Measurements from ENCODE around the gene RAB4A.

Gene RAB4A

DNA sequence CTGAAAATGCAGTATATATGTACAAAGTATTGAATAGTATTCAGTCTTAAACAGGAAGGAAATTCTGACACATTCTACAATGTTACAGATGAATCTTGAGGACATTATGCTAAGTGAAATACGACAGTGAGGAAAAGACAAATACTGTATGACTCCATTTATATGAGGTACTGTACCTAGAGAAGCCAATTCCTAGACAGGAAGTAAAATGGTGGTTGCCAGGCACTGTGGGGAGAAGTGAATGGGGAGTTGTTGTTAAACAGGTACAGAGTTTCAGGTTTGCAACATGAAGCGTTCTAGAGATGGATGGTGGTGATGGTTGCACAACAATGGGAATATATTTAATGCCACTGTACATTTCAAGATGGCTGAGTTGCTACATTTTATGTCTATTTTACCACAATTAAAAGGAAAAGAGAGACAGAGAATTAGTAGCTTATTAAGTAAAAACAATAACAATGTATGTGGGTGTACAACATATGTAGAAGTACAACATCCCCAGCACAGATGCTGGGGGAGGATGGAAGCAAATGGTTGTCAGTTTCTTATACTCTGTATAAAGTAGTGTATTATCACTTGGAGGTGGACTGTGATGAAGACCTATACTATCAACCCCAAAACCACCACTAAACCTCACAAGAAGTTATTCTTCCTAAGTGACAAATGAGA lies 3.9 kb upstream of the RAB4A start:
- FAIRE-seq, result no peak
- TF ChIP-seq SPI1 (IDR thresholded peaks at IDR 0.05; ENCODE audit: low read depth, low read length), result no peak
- no peak for TF ChIP-seq POU2F2 (IDR thresholded peaks at IDR 0.05; ENCODE audit: low read depth, low read length)
- TF ChIP-seq POLR2A (IDR thresholded peaks at IDR 0.05; ENCODE audit: low read depth, low read length), result no peak
- TF ChIP-seq PAX5 (IDR thresholded peaks at IDR 0.05; ENCODE audit: insufficient read depth, low read length, severe bottlenecking), result no peak
- no peak for TF ChIP-seq POLR2AphosphoS5 (IDR thresholded peaks at IDR 0.05; ENCODE audit: low read depth, low read length)
- no peak for TF ChIP-seq TAF1 (IDR thresholded peaks at IDR 0.05; ENCODE audit: low read depth, low read length)
- no peak for DNase-seq (ENCODE audit: insufficient read length, low spot score)

DNA sequence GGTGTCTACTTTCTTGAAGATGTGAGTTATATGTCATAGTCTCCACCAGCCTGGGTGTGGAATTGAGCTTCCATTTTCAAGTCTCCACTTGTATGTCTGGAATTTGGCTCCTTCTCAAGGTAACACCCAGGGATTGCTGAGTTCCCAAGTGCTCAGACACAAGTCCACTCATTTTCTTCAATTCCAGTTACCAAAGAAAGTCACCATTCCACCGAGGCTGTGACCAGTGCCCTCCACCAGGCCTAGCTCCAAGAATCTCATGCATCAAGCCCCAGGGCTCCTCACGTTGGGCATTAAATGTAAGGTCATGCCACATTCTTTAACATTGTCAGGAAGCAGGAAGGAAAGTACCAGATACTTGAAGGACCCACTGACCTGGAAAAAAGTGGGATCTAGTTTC lies 2.4 kb upstream of the RAB4A start:
- no peak for DNase-seq (ENCODE audit: insufficient read length, low spot score)
- TF ChIP-seq POLR2A (IDR thresholded peaks at IDR 0.05; ENCODE audit: low read depth, low read length), result no peak
- TF ChIP-seq POU2F2 (IDR thresholded peaks at IDR 0.05; ENCODE audit: low read depth, low read length), result no peak
- TF ChIP-seq SPI1 (IDR thresholded peaks at IDR 0.05; ENCODE audit: low read depth, low read length), result no peak
- TF ChIP-seq PAX5 (IDR thresholded peaks at IDR 0.05; ENCODE audit: insufficient read depth, low read length, severe bottlenecking), result no peak
- no peak for TF ChIP-seq POLR2AphosphoS5 (IDR thresholded peaks at IDR 0.05; ENCODE audit: low read depth, low read length)
- no peak for TF ChIP-seq TAF1 (IDR thresholded peaks at IDR 0.05; ENCODE audit: low read depth, low read length)
- FAIRE-seq, result no peak

DNA sequence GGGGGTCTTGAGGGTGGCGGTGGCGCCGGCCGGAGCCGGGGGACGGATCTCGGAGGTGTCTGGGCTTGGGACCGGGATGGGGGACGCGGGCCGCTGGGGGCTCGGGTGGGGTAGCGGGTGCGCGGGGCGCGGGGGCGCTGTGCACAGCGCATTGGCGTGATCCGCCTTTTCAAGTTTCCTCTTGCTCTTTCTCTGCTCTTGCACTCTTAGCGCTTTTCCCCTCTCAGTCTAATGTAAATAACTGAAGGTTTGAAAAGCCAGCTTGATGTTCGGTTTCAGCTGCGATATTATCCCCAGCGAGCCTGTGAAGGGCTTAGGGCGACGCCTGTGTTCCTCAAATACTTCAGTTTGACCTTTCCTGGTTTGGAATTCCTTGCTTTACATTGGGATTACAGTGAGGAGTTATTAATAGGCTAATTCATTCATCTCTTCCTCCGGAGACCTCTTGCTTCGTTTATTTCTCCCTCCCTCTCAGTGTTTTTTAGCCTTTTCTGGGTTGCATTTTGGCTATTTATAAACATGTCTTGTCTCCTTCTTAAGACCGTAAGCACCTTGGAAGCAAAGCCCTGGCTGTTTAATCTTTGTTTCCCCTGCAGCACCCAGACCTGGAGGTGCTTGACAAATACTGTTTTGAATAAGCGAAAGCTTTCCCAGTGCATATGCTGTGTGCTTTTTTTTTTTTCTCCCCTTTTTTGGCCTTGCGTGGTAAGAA lies 693 bp downstream of the RAB4A start:
- no peak for FAIRE-seq
- no peak for TF ChIP-seq TAF1 (IDR thresholded peaks at IDR 0.05; ENCODE audit: low read depth, low read length)
- DNase-seq (ENCODE audit: insufficient read length, low spot score), result no peak

DNA sequence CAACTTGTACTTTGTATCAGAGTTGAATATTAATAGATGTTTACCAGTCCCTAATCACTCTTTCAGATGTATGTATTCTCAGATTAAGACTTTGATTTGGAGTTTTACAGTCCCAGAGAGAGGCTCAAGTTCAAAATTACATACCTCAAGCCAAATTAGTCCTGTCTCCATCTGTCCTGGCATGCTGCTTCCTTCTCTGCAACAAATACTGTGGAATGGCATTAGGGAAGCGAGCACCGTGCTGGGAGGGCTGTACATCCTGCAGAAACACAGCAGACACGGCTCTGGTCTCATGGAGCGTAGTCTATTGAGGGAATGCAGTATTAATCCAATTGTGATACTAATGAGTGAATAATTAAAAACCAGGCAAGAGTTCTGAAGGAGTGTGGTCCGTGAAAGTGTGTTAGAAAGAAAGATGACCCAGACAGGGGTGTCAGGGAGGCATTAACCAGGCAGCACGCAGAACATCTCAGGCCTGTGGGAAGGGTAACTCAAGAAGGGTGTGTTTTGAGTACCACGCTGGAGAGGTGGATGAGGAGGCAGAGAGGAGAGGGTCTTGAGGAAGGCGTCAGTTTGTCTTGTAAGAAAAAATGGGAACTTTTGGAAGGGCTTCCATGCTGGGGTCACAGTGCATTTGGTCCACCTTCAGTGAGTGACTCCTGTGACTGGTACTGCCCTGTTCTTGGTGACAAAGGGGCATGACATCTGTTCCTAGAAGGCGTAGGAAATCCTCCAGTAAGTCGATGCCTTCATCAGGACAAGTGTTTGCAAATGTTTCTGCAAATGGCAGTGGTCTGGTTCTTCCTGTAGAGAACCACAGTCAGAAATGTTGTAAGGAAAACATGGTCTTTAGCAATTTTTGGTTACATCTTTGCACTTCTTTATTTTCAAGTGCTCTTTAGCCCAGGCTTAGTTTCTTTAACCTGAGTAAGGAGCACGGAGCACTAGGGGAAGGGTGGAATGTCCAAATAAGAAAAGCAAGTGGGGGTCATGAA lies 1.6 kb downstream of the RAB4A start:
- DNase-seq (ENCODE audit: insufficient read length, low spot score) (no peak), FAIRE-seq (no peak)
- TF ChIP-seq POU2F2 (IDR thresholded peaks at IDR 0.05; ENCODE audit: low read depth, low read length), result no peak
- TF ChIP-seq SPI1 (IDR thresholded peaks at IDR 0.05; ENCODE audit: low read depth, low read length), result no peak
- no peak for TF ChIP-seq POLR2A (IDR thresholded peaks at IDR 0.05; ENCODE audit: low read depth, low read length)
- no peak for TF ChIP-seq TAF1 (IDR thresholded peaks at IDR 0.05; ENCODE audit: low read depth, low read length)
- no peak for TF ChIP-seq PAX5 (IDR thresholded peaks at IDR 0.05; ENCODE audit: insufficient read depth, low read length, severe bottlenecking)
- no peak for TF ChIP-seq POLR2AphosphoS5 (IDR thresholded peaks at IDR 0.05; ENCODE audit: low read depth, low read length)

DNA sequence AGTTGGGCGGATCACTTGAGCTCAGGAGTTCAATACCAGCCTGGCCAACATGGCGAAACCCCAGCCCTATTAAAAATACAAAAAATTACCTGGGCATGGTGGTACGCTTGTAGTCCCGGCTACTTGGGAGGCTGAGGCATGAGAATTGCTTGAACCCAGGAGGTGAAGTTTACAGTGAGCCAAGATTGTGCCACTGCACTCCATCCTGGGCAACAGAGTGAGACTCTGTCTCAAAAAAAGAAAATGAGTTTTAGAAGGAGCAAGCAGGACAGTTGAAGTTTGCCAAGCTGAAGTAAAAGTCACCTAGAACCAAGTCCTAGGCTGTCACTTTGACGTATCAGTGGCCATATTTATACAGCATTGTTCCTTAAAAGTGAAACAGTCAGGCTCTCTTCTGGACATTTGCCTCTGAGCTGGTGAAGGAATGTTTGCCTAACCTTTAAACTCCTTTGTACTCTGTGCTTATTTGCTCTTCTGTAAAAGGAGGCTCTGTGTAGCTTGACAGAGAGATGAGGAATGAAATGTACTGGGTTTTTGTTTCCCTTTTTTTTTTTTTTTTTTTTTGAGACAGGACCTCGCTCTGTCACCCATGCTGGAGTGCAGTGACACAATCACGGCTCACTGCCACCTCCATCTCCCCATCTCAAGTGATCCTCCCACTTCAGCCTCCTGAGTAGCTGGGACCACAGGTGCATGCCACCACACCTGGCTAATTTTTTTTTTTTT lies 2.8 kb downstream of the RAB4A start:
- no peak for FAIRE-seq
- DNase-seq (ENCODE audit: insufficient read length, low spot score), result no peak
- no peak for TF ChIP-seq POLR2AphosphoS5 (IDR thresholded peaks at IDR 0.05; ENCODE audit: low read depth, low read length)
- no peak for TF ChIP-seq TAF1 (IDR thresholded peaks at IDR 0.05; ENCODE audit: low read depth, low read length)
- TF ChIP-seq SPI1 (IDR thresholded peaks at IDR 0.05; ENCODE audit: low read depth, low read length), result no peak
- TF ChIP-seq PAX5 (IDR thresholded peaks at IDR 0.05; ENCODE audit: insufficient read depth, low read length, severe bottlenecking), result no peak
- no peak for TF ChIP-seq POU2F2 (IDR thresholded peaks at IDR 0.05; ENCODE audit: low read depth, low read length)
- no peak for TF ChIP-seq POLR2A (IDR thresholded peaks at IDR 0.05; ENCODE audit: low read depth, low read length)

DNA sequence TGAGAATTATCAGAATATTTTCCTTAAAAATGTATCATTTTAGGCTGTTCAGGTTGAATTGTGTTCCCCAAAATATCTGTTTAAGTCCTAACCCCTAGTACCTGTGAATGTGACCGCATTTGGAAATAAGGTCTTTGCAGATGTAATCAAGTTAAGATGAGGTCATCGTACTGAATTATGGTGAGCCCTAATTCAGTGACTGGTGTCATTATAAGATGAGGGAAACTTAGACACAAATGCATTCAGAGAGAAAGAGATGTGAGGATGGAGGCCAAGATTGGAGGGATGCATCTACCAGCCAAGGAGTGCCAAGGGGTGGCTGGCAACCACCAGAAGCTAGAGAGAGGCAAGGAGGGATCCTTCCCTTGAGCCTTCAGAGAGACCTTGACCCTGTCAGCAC lies 4.1 kb downstream of the RAB4A start:
- TF ChIP-seq PAX5 (IDR thresholded peaks at IDR 0.05; ENCODE audit: insufficient read depth, low read length, severe bottlenecking) (no peak), POLR2AphosphoS5 (IDR thresholded peaks at IDR 0.05; ENCODE audit: low read depth, low read length) (no peak), POU2F2 (IDR thresholded peaks at IDR 0.05; ENCODE audit: low read depth, low read length) (no peak), POLR2A (IDR thresholded peaks at IDR 0.05; ENCODE audit: low read depth, low read length) (no peak), SPI1 (IDR thresholded peaks at IDR 0.05; ENCODE audit: low read depth, low read length) (no peak), TAF1 (IDR thresholded peaks at IDR 0.05; ENCODE audit: low read depth, low read length) (no peak)
- FAIRE-seq, result no peak
- no peak for DNase-seq (ENCODE audit: insufficient read length, low spot score)

DNA sequence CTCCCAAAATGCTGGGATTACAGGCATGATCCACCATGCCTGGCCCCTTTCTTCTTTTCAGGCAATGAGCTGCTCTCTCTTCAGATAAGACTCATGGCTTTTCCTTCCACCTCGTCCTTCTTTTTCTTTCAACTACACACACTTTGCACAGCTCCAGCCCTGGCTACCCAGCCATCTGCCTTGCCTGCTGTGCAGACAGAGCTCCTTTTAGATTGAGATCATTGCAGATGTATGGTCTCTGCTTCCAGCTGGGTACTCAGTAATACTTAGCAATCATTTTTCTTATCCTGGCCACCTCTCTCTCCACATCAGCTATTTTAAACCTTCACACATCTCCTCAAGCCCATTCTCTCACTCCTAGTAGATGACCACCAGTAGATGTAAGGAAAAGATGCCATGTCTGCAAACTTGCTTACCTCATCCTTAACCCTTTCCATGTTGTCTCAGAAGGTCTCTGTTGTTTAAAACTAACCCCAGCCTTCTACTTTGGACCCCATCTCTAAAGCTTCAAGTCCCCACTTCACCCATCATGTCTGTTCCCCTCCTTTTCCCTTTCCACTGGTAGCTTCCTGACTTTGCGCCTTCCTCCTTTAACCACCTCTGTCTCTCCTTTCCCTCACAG lies 7.3 kb downstream of the RAB4A start:
- TF ChIP-seq POU2F2 (IDR thresholded peaks at IDR 0.05; ENCODE audit: low read depth, low read length) (no peak), POLR2AphosphoS5 (IDR thresholded peaks at IDR 0.05; ENCODE audit: low read depth, low read length) (no peak), PAX5 (IDR thresholded peaks at IDR 0.05; ENCODE audit: insufficient read depth, low read length, severe bottlenecking) (no peak), POLR2A (IDR thresholded peaks at IDR 0.05; ENCODE audit: low read depth, low read length) (no peak), TAF1 (IDR thresholded peaks at IDR 0.05; ENCODE audit: low read depth, low read length) (no peak), SPI1 (IDR thresholded peaks at IDR 0.05; ENCODE audit: low read depth, low read length) (no peak)
- no peak for DNase-seq (ENCODE audit: insufficient read length, low spot score)

DNA sequence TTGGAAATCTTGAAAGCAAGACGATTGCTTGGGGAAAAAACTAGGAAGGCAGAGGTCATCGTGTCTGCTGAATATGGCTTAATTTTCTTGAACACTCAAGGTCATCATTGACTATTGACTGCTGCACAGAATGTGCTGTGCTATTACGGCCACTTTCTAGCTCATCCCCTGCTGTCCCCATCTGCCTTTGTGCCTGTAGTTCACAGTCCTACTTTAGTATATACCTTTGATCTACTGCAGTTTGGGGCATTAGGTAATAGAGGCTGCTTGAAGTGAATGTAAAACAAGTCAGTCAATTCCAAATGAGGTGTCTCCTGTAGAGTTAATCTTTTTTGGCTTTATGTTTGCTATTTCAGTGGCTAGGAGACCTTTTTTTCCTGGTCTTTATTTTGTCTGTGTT lies 8.3 kb downstream of the RAB4A start:
- FAIRE-seq (no peak), DNase-seq (ENCODE audit: insufficient read length, low spot score) (no peak)
- TF ChIP-seq POLR2A (IDR thresholded peaks at IDR 0.05; ENCODE audit: low read depth, low read length), result no peak
- TF ChIP-seq SPI1 (IDR thresholded peaks at IDR 0.05; ENCODE audit: low read depth, low read length), result no peak
- no peak for TF ChIP-seq PAX5 (IDR thresholded peaks at IDR 0.05; ENCODE audit: insufficient read depth, low read length, severe bottlenecking)
- no peak for TF ChIP-seq POLR2AphosphoS5 (IDR thresholded peaks at IDR 0.05; ENCODE audit: low read depth, low read length)
- TF ChIP-seq POU2F2 (IDR thresholded peaks at IDR 0.05; ENCODE audit: low read depth, low read length), result no peak
- no peak for TF ChIP-seq TAF1 (IDR thresholded peaks at IDR 0.05; ENCODE audit: low read depth, low read length)

More for the DNA sequence above, 7.3 kb downstream of the RAB4A start:
- FAIRE-seq, result no peak
